AG09309 (cell line): Measurements from ENCODE around the gene RPL27.

Experiments
- DNase-seq: peaks from one replicate; pipeline ENCODE4 v3.0.0-alpha.2; 2010; ENCODE audit warnings: low read depth
- H3K4me3 ChIP-seq: 2 replicates; pipeline ENCODE4 v1.5.1; 2011; ENCODE audit warnings: mild to moderate bottlenecking, low read depth, low read length, moderate library complexity; ENCODE audit not compliant: control insufficient read depth
- CTCF ChIP-seq: IDR thresholded peaks from 2 replicates; pipeline ENCODE4 v1.5.1; 2011; ENCODE audit warnings: mild to moderate bottlenecking, low read depth, low read length, inconsistent platforms; ENCODE audit not compliant: insufficient read depth, control insufficient read depth; ENCODE audit errors: missing control alignments

The RPL27 gene

GRCh38 chr17:43027091-43028032 is 29.1 kb downstream of the RPL27 start:
- no peak overlapping the region for H3K4me3 ChIP-seq
- DNase-seq, result no peak
- TF ChIP-seq CTCF, result no peak

GRCh38 chr17:43028221-43028861 is 30.1 kb downstream of the RPL27 start:
- TF ChIP-seq CTCF, result no peak
- no peak overlapping the region for H3K4me3 ChIP-seq
- no peak for DNase-seq

GRCh38 chr17:43030137-43030767 is 32.0 kb downstream of the RPL27 start:
- no peak overlapping the region for H3K4me3 ChIP-seq
- TF ChIP-seq CTCF, result no peak
- DNase-seq, result no peak

- no peak for TF ChIP-seq CTCF
- DNase-seq, result no peak
- H3K4me3 ChIP-seq, result no peak overlapping the region
Observed at GRCh38 chr17:43031666-43032065, 33.4 kb downstream of the RPL27 start.

GRCh38 chr17:43033948-43034881 is 36.0 kb downstream of the RPL27 start:
- no peak overlapping the region for H3K4me3 ChIP-seq
- no peak for DNase-seq
- no peak for TF ChIP-seq CTCF

- TF ChIP-seq CTCF, result no peak
- DNase-seq, result no peak
- H3K4me3 ChIP-seq, result no peak overlapping the region
Observed at GRCh38 chr17:43034894-43035293, 36.7 kb downstream of the RPL27 start.
